Regular cardiac myocyte (primary cell): Measurements from ENCODE around the gene ALG2. TPM values are rescaled to one million over a fixed set of nuclear protein-coding genes. Genes with fewer than 3 reads are reported as not detected.

Experiments
- total RNA-seq: library from RNA; depleted of rRNA; stranded (reverse); fragments of >200 nt; gene quantifications from 2 replicates; pipeline ENCODE4 v1.2.3, GENCODE V29; 2014

ALG2 gene, protein sequence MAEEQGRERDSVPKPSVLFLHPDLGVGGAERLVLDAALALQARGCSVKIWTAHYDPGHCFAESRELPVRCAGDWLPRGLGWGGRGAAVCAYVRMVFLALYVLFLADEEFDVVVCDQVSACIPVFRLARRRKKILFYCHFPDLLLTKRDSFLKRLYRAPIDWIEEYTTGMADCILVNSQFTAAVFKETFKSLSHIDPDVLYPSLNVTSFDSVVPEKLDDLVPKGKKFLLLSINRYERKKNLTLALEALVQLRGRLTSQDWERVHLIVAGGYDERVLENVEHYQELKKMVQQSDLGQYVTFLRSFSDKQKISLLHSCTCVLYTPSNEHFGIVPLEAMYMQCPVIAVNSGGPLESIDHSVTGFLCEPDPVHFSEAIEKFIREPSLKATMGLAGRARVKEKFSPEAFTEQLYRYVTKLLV
- 44.0 and 47.5 TPM in 2 replicates for total RNA-seq

DNA sequence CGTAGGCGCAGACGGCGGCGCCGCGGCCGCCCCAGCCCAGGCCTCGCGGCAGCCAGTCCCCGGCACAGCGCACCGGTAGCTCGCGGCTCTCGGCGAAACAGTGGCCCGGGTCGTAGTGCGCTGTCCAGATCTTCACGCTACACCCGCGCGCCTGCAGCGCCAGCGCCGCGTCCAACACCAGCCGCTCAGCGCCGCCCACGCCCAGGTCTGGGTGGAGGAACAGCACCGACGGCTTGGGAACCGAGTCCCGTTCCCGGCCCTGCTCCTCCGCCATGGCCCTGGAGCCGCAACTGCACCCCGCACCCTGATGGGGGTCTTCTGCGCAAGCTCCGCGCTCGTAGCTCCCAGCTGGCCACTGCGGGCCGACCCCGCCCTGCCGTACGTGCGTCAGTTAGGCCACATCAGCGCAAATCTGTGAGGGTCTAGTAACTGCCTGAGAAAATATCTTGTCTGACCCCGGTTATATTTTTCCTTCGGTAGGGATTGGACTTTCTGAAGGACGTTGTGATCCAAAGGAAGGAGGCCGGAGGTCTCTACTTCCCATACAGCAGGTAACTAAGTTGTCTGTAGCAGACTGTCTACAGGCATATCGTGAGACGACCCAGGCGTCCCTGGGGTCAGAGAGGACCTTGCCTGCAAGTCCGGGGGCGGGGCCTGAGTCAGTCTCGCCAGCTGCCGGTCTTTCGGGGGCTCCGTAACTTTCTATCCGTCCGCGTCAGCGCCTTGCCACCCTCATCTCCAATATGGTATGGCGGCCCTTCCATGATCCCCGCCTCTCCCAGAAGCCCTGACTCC lies at the start of gene ALG2, which contains the start of gene SEC61B:
Gene ALG2, minus strand, starts transcription at position 322 of the 795 bp plus-strand sequence. Its CDS starts 48 bp downstream, at position 274.
Gene SEC61B, plus strand, starts transcription at position 662 of the 795 bp plus-strand sequence. Its CDS starts 82 bp downstream, at position 744.

Other genes with a start within 250 kb of the ALG2 start
- gene TGFBR1, start 116.8 kb downstream of the ALG2 start, total RNA-seq: 42.4 and 112 TPM in 2 replicates
- gene SEC61B, start 340 bp upstream of the ALG2 start, total RNA-seq: 93.0 and 165 TPM in 2 replicates